ENCODE measurements around the gene ZNF687.

The ZNF687 gene

DNA sequence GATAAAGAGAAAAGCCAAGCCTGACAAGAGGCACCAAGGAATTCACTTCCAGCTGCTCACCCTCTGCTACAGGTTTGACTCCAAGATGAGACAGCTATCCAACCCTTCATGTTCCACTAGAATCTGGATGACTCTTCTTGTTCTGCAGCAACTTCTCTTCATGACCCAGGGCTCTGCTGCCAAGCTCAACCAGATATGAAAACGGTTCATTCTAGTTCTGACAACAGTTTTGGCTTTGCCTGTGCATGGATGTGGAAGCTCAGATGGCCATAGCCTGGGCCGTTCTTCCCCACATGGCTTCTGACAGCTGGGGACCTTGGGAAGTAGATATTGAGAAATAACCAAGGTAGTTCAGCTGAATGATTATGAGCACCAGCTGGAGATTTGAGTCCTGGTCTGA lies 31.4 kb downstream of the ZNF687 start:
- no peak for DNase-seq

DNA sequence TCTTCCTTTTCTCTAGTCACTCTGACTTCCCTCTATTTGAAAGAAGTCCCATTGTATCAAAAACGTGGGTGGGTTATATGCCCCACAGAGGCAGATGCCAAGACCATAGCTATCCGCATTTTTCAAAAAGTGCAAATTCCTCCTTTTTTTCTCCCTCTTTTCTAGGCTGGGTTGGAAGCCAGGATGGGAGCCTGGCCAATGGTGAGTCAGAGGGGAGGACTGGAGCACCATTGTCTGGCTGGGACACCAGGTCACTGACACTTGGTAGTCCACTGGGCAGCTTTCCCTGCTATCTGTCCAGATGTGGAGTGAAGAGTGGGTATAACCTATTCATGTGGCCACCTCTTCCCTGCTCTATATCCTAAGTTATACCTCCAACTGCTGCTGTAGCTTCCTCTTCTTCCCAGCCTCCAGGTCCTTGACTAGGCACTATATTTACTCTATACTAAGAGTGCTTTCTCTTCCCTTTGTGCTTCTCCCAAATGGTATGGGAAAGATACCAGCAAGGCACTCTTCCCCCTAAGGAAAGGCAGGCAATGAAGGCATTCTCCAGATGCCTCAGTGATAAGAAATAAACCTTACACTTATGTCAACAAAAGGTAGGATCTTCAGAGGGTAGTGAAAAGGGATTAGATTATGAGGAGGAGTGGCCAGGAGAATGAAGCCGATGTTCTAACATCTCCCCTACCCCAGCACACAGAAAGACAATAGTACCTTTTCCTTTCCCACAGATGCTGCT lies 32.2 kb downstream of the ZNF687 start:
- no peak for DNase-seq

DNA sequence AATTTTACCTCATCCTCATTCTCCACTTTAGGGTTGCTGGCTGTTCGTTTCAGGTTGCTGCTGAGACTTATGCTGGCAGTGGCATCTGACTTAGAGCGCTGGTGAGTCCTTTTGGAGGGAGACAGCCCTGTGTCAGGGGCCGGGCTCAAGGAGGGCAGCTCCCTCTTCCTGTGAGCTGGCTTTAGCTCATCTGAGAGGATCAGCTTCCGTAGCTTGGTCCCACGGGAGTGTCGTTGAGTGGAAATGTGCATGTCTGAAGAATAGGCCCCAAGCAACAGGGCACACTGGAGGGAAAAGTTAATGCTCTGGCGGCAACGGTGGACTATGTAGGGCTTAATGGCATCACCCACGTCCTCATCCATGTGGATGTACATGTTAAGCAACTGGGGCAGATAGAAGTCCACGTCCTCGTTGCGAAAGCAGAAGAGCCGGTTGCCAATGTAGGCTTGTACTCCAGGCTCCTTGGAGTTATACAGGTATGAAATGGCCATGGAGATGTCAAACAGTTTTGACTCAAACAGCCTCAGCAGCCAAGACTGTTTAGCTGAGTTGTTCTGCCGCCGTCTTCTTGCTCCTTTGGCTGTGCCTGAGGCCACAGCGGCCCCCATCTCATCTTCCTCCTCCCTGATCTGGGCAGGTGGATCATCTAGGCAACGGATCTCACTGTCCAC lies 33.6 kb downstream of the ZNF687 start:
- no peak for DNase-seq

DNA sequence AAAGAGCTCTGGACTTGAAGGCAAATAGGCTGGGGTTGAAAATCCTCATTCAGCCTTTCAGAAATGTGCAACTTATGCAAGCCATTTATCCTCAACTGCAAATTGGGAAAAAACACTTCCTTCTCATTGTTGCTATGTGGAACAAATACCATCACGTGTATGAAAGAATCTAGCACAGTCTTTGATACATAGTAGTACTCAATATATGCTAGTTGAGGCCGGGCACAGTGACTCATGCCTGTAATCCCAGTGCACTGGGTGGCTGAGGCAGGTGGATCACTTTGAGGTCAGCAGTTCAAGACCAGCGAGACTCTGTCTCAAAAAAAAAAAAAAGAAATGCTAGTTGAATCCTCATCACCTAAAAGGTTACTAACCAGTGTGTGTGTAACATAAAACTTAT lies 36.9 kb downstream of the ZNF687 start:
- DNase-seq, result no peak

DNA sequence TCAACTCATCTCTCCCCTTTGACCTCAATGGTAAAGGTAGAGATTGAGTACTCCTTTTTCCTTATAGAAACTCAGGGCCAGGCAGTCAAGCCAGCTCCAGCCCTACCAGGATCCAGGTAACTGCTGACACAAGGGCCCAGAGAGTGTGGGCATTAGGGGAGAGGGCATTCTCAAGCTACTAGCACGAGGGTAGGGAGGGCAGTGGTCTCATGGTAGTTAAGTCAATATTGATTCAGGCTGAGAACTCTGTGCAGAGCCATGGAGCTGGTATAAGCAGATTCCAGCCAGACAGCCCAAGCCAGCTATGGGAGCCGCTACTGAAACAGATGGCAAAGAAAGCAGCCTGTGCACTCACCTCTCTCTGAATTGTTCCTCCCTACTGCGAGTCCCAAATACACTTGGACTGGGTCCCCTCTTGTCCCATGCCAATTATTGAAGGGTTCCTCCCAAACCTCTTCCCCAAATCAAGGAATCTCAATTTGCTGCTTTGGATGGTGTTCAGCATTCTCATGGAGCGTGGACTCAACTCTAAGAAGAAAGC lies 42.4 kb downstream of the ZNF687 start:
- no peak for DNase-seq

DNA sequence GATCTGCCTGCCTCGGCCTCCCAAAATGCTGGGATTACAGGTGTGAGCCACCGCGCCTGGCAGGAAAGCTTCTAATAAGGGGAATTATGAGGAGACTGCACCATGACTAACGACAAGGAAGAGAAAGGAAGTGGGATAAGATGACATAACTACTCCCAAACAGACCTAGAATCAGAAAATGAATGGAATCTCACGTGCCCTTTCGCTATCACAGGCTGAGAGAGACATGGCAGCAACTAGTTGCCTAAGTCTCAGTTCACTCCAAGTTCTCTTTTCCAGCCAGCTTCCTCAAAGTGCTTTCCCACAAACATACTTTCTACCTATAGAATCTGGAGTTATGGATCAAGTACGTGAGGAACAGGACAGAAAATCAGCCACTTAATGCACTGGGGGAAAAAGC lies 43.1 kb downstream of the ZNF687 start:
- DNase-seq, result no peak

DNA sequence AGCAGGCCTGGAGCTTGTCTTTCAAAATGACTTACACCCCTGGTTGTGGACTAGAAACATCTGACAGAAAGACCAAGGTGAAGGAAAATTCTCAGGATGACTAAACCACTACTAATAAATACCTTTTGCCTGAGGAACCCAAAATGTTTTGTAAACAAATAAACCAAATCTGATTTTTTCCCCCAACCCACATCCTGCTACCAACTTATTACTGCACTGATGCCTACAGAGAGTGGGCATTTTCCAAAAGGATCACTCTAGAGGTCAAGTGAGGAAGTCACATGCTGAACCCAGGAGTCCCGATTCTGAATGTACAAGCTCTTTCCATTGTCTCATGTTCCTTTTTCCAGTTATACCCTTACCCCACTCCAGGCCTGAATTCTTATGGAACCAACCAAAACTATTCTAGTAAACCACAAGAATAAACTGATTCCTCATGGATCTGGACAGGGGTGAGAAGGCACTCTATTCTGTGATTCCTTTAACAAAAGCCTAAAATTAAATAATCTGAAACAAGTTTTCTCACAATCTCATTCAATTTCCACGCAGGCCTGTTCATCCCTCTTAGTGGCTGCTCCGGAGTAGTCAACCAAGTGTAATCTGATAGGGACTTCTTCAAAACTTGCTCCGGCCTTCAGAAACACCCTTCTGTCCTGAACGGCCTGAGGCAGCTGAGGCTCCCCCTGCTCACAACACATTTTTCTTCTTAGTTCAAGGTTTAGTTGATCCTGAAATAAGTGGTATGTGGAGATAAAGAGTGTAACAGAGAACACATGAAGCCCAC lies 43.7 kb downstream of the ZNF687 start:
- DNase-seq, result no peak

DNA sequence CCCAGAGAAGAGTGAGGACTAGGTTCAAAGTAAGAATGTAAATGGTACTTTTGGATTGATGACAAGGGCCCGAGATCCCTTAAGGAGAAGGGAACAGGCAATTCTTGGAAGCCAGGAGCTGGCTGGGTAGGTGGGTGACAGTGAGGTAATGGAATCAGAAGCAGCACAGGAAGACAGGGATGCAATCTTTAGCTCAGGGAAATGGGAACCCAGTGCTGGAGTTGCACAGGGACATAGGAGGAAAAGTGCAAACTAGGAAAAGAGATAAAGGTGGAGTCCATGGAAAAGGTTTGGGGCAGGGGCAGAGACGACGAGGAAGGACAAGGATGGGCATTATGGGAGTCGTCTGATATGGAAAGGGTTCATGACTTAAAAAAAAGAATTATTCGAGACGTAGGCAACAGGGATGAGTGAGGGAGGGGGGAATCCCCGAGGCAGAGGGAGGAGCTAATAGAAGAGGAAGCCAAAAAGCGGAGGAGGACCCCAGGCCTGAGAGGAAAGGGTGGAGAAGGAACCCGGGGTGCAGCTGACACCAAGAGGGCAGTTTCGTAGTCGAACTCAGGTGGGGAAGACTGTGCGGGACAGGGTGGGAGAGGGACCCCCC lies 44.6 kb downstream of the ZNF687 start:
- DNase-seq, result no peak

DNA sequence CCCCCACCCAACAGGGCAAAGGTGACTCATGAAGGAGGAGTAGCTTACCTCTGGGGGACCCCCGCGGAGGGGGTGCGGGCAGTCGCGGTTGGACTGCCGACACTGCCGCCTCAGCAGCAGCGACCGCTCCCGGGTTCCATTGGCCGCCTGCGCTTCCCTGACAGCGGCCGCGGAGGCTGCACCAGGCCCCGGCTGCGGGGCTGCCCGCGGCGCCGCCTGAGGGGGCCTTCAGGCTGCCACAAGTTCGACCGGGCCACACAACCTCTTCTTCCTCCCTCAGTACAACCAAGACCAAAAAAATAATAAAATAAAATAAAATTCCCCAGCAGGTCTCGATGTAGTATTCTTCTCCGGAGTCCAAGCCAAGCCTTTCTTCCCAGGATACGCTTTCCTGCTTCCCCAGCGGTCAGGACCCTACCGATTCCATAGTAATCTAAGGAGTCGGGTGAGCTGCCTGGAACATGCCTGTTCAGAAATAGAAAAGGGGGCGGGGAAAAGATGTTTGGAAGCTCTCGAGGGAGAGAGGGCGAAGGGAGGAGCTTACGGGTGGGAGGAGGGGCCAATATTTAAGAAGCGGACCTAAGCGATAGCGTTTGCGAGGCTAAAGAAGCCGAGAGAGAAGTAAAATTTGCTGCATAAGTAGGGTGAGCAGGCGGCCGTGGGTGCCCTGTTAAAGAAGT lies 45.3 kb downstream of the ZNF687 start, which contains the start of gene PI4KB:
Gene PI4KB (minus strand): TSS at position 194 of the 680 bp plus-strand sequence. CDS start 10,935 bp downstream, outside the sequence.
- peak; percentile 99 for DNase-seq

DNA sequence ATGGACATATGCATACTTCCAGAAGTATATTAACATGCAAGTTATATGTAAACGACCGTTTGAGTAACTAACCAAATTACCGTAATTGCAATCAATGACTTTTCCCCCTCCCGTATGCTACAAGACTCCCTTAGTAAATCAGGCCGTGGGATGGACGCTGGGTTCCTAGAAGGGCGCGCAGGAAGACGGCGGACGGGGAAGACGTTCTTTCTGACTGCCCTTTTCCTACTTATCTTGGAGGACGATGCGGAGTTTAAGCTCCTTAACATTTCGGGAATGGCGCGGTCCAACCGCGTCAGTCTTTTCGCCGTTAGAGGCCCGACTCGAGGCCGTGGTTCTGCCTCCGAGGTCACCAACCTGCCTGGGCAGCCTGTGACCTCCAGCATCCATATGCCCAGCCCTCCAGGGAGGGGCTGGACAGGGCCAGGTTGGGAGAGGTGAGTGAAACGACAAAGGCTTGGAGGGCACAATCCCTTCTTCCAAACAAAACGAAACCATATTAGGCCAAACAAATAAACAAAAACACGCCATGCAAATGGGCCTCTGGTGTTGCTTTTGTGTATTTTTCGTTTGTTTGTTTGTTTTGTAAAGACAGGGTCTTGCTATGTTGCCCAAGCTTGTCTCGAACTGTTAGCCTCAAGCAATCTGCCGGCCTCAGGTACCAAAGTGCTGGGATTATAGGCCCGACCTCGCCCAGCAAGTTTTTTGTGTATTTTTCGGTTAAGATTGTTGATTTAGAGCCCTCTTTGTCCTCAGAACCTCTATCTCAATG lies 46.0 kb downstream of the ZNF687 start:
- DNase-seq, result no peak

DNA sequence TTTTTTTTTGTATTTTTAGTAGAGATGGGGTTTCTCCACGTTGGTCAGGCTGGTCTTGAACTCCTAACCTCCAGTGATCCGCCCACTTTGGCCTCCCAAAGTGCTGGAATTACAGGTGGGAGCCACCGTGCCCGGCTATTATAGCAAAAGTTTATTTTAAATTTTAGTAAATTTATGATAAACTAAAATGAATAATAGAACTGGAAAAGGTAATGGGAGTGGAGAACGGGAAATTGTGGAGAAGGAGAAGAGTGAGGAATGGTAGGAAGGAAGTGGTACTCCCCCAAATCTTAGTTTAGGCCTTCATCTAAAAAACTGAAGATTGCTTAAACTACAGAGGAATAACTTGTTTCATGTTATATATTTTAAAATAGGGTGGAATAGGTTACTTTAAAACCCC lies 52.7 kb downstream of the ZNF687 start:
- no peak for DNase-seq

DNA sequence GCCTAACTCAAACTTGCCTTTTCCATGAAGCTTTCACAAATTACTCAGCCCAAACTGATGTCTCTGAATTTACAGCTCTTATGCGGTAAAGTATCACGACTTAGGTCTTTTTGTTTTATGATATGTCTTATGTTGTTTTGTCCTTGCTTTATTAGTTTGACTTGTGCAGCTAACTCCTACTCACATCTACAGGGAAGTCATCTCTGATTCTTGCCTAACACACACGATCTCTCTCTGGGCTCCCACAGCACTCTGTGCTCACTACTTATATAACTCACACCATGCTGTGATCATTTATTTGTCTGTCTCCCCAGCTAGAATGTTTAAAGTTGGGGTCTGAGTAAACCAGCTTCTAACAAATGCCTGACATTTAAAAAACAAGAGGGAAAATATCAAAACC lies 54.5 kb downstream of the ZNF687 start:
- DNase-seq, result no peak

DNA sequence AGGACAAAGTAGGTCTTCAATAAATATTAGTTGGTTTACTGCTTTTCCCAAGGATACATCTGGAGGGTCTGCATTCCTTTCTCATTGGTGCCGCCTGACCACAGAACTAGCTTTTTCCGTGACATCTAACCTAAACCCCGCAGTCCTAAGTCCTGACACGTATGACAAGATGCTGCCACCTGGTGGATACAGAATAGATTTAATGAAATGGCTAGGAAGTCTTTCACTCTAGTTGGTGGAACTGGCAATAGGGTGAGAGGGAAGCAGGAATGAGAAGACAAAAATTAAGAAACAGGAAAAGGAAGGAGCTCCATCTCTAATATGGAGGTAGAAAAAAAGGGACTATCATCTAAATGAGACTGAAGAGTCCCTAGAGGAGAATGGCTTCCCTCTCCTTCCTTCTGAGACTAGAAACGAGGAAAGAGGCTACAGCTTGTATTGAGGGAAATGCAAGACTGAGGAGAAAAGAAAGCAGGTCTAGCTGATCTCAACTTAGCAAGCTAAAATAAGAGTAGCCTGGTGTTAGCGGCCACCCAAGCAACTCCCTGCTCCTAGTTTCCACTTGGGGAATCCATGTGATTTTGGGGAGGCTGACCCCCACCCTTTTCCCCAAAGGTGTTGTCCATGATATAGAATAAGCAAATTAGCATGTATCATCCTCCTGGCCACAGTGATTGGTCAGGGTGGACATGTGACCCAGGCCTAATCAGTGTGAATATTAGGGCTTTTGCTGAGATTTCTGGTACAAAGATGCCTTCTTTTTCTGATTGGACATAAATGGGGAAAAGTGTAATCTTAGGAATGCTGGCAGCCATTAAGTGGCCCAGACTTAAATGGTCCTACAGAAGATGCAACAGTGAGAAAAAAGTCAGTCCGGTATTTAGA lies 59.0 kb downstream of the ZNF687 start:
- peak; percentile 68 for DNase-seq

Measured in NCI-H2081 treated with DMSO at 0.1 percent for 48 hours (cell line).